Measurements from ENCODE around the gene DLGAP3. TPM values are rescaled to one million over a fixed set of nuclear protein-coding genes. Genes with fewer than 3 reads are reported as not detected.

DLGAP3 gene
- total RNA-seq, 1 experiment from 2014 or later: 7.3 TPM

DNA sequence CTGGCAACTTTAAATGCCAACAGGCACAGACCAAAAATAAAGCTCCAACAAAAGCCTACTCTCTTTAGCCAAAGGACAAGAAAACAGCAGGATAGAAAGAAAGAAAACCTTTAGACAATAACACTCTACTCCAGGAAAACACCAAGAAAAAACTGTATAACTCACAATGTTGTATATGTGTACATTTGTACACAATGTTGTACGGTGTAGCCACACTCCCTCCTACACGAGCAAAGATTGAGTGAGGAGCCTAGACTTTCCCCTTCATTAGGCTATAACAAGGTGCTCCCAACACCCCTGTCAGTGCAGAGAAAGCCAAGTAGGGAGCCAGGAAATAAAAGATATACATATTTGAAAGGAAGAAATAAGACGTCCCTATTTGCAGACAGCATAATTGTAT lies 112.7 kb downstream of the DLGAP3 start:
- Histone ChIP-seq H2AK5ac (ENCODE audit: insufficient read length, low read length) (no peak overlapping the region), H4K20me1 (ENCODE audit: control insufficient read depth, insufficient read depth, insufficient read length) (no peaks in the 10 kb centered on the region), H4K5ac (ENCODE audit: insufficient read length, low read depth, low read length) (no peak overlapping the region), H2BK120ac (ENCODE audit: low read depth, low read length, poor library complexity, severe bottlenecking) (no peak overlapping the region), H3K9ac (ENCODE audit: extremely low read depth, insufficient read length, low read length) (no peak overlapping the region), H2BK20ac (ENCODE audit: low read depth, low read length, poor library complexity, severe bottlenecking) (no peak overlapping the region), H3K14ac (ENCODE audit: insufficient read depth, low read length) (no peak overlapping the region), H3K56ac (ENCODE audit: insufficient read length, low read depth, low read length) (no peak overlapping the region), H3K27me3 (ENCODE audit: insufficient read depth, low read length) (no peaks in the 10 kb centered on the region), H3K23me2 (ENCODE audit: insufficient read length, low read depth, low read length, poor library complexity, severe bottlenecking) (no peaks in the 10 kb centered on the region), H2BK15ac (ENCODE audit: low read depth, low read length) (no peak overlapping the region), H2BK12ac (ENCODE audit: insufficient read length, low read depth, low read length) (no peak overlapping the region), H3K4me2 (ENCODE audit: insufficient read depth, insufficient read length, low read length) (no peak overlapping the region), H3K4me1 (ENCODE audit: insufficient read depth, low read length) (no peaks in the 10 kb centered on the region), H3K9me3 (ENCODE audit: control insufficient read depth, low read depth, low read length) (no peaks in the 10 kb centered on the region), H3K27ac (ENCODE audit: insufficient read length, low read depth, low read length) (no peak overlapping the region), H3K79me2 (ENCODE audit: insufficient read depth, low read length) (no peaks in the 10 kb centered on the region), H2BK5ac (ENCODE audit: insufficient read length, low read length) (no peak overlapping the region), H3K23ac (ENCODE audit: insufficient read length, low read depth, low read length) (no peak overlapping the region), H4K91ac (ENCODE audit: insufficient read length, low read depth, low read length) (no peak overlapping the region), H3K4ac (ENCODE audit: low read depth, low read length) (no peak overlapping the region), H3K18ac (ENCODE audit: insufficient read length, low read depth, low read length) (no peak overlapping the region), H3K79me1 (ENCODE audit: insufficient read depth, low read depth, low read length, poor library complexity, severe bottlenecking) (no peaks in the 10 kb centered on the region), H4K8ac (replicated peaks; ENCODE audit: insufficient read length, low read depth, low read length) (no peak overlapping the region), H3T11ph (ENCODE audit: low read length) (no peak overlapping the region), H2AFZ (ENCODE audit: low read length) (no peak overlapping the region)
- no peak for DNase-seq
- no peak overlapping the region for H3K27ac Mint-ChIP-seq
- H3K27me3 Mint-ChIP-seq (ENCODE audit: low read depth): no peaks in the 10 kb centered on the region
- no peak overlapping the region for H3K4me3 Mint-ChIP-seq
- H3K9me3 Mint-ChIP-seq: no peaks in the 10 kb centered on the region
- no peak for TF ChIP-seq CTCF (conservative IDR thresholded peaks at IDR 0.05)
- no CpG with 5 or more reads among the region's 3 CpGs for WGBS (ENCODE audit: extremely low coverage, insufficient read length, low lambda C conversion rate)
- peaks cover 0 to 3% (median 0%) of the 10 kb centered on the region in 3 experiments; a peak in 1 of 7 replicates for H3K36me3 Mint-ChIP-seq (ENCODE audit: insufficient read depth in 1 of 3, low read depth in 3 of 3)
- peaks cover 2 to 3% of the 10 kb centered on the region in 2 experiments; a peak in 1 of 4 replicates for H3K4me1 Mint-ChIP-seq
